Measurements from ENCODE around the gene STK35. TPM values are rescaled to one million over a fixed set of nuclear protein-coding genes. Genes with fewer than 3 reads are reported as not detected.

Gene STK35
- total and polyA plus RNA-seq, 2 of the 8 experiments (the other 6 are each of a cell fraction or from before 2014, with no cell fraction given): 24.9 to 45.0 TPM

GRCh38 chr20:2171266-2171790 is 69.7 kb downstream of the STK35 start (continued):
- TF ChIP-seq CHD7 (IDR thresholded peaks at IDR 0.05; ENCODE audit: insufficient replicate concordance, low read length) (no peak), SRF (IDR thresholded peaks at IDR 0.05; ENCODE audit: low read depth, low read length) (no peak)
